ENCODE results near the gene MAGI2.

GRCh38 chr7:78794101-78794500 is 659.4 kb downstream of the MAGI2 start:
- TF ChIP-seq CTCF (CRISPR knock-in tag; IDR thresholded peaks at IDR 0.05) (no peak), PHF8 (CRISPR knock-in tag; IDR thresholded peaks at IDR 0.05) (no peak), ZNF281 (CRISPR knock-in tag; IDR thresholded peaks at IDR 0.05; ENCODE audit: borderline replicate concordance) (no peak), TFAP4 (IDR thresholded peaks at IDR 0.05; ENCODE audit: borderline replicate concordance, low read depth) (no peak), REST (IDR thresholded peaks at IDR 0.05; ENCODE audit: borderline replicate concordance in 1 of 2, low read depth in 1 of 2, low read length in 2 of 2) (no peak), POLR2A (IDR thresholded peaks at IDR 0.05; ENCODE audit: insufficient read depth in 1 of 2, low read depth in 2 of 2, low read length in 2 of 2) (no peak), MATR3 (CRISPR knock-in tag; IDR thresholded peaks at IDR 0.05) (no peak), ZNF572 (CRISPR knock-in tag; IDR thresholded peaks at IDR 0.05) (no peak), HMG20A (CRISPR knock-in tag; IDR thresholded peaks at IDR 0.05; ENCODE audit: borderline replicate concordance) (no peak)
